Measurements from ENCODE around the gene RAB24. TPM values are rescaled to one million over a fixed set of nuclear protein-coding genes. Genes with fewer than 3 reads are reported as not detected.

RAB24 gene
- total RNA-seq, 4 donors from 2014 or later = 20.0 to 35.4 (median 31.1) TPM

DNA sequence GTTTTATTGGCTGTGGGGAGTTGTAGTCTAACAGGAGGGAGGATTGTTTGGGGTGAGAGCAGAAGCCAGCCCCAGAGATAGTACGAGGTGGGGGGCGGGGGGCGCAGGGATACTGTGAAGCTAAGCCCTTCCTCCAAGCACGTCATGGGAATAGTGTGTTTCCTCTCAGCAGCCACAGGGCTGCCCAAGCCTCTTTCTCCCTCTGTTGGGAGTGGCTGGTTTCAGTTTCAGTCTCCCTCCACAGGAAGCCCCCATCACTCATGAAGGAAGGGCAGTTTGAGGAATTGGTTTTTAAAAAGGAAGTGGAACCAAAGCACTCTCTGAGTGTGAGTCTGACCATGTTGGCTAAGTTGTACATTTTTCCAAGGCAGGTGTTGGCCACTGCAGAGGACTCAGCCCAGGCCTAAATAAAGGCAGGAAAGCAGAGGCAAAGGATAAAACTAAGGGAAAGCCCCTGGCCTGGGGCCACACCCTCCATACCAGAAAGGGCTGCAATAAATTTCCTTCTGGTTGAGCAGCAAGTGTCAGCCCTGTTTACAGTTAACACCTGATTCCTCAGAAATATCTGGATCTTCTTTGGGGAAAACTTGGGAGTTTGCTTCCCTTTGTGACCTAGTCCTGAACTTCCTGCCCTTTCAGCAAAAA is 3.2 kb downstream of the RAB24 start:
- intact Hi-C loops (cut with DNase I) = loop anchor here (10.0 kb wide), 1 partner anchor 186 kb away; no protein-coding TSS in a partner anchor
- 22% methylated on average over 4 of the region's 4 CpGs for WGBS
- TF ChIP-seq POLR2AphosphoS5 (IDR thresholded peaks at IDR 0.05) = peak; percentile 31 to 61
- no peak for TF ChIP-seq POLR2A (IDR thresholded peaks at IDR 0.05; ENCODE audit: low read depth)
- no peak overlapping the region for H3K4me3 ChIP-seq
- no peaks in the 10 kb centered on the region for H3K9me3 ChIP-seq
- peaks cover 5 to 22% (median 18%) of the 10 kb centered on the region in 4 donors for H3K36me3 ChIP-seq
- peaks cover 55 to 63% (median 61%) of the 10 kb centered on the region in 4 donors for H3K4me1 ChIP-seq
- no peaks in the 10 kb centered on the region for H3K27me3 ChIP-seq
- H3K27ac ChIP-seq (replicated peaks in 1 of 4) = peak overlapping the region; percentile 62 to 90 (median 78)
- no peak for DNase-seq (ENCODE audit: extremely low spot score)

GRCh38 chr5:177299697-177300096 is 3.8 kb downstream of the RAB24 start:
- DNase-seq (ENCODE audit: extremely low spot score) = no peak
- TF ChIP-seq EP300 (IDR thresholded peaks at IDR 0.05) (no peak), POLR2A (IDR thresholded peaks at IDR 0.05; ENCODE audit: low read depth) (no peak), POLR2AphosphoS5 (IDR thresholded peaks at IDR 0.05) (no peak)
- TF ChIP-seq, protein P1, sequence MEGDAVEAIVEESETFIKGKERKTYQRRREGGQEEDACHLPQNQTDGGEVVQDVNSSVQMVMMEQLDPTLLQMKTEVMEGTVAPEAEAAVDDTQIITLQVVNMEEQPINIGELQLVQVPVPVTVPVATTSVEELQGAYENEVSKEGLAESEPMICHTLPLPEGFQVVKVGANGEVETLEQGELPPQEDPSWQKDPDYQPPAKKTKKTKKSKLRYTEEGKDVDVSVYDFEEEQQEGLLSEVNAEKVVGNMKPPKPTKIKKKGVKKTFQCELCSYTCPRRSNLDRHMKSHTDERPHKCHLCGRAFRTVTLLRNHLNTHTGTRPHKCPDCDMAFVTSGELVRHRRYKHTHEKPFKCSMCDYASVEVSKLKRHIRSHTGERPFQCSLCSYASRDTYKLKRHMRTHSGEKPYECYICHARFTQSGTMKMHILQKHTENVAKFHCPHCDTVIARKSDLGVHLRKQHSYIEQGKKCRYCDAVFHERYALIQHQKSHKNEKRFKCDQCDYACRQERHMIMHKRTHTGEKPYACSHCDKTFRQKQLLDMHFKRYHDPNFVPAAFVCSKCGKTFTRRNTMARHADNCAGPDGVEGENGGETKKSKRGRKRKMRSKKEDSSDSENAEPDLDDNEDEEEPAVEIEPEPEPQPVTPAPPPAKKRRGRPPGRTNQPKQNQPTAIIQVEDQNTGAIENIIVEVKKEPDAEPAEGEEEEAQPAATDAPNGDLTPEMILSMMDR (IDR thresholded peaks at IDR 0.05) = no peak
- intact Hi-C loops (cut with DNase I) = loop anchor here (10.0 kb wide), 1 partner anchor 185 kb away; no protein-coding TSS in a partner anchor
- no peak overlapping the region for H3K4me3 ChIP-seq
- peaks cover 48 to 56% (median 54%) of the 10 kb centered on the region in 4 donors for H3K4me1 ChIP-seq
- WGBS = 74% methylated on average over 9 of the region's 9 CpGs
- no peaks in the 10 kb centered on the region for H3K27me3 ChIP-seq
- H3K9me3 ChIP-seq = no peaks in the 10 kb centered on the region
- H3K27ac ChIP-seq (replicated peaks in 1 of 4) = peak overlapping the region; percentile 62 to 90 (median 78)
- peaks cover 12 to 25% (median 20%) of the 10 kb centered on the region in 4 donors for H3K36me3 ChIP-seq

DNA sequence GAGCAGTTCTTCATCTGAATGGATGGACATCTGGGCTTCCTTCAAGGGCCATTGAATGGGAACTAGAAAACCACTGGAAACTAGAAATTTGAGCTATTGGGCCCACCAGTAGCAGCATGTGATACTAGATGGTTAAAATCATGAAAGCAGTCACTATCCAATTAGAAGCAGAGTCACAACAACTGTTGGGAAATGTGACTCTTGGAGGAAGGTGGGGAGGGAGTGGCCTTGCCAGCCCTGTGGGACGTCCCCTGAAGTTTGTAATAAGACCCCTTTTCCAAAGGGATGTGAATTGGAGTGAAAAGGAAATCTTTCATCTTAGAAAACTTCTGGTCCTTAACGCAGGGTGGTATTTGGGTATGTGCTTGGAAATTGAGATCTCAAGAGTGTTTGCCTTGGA is 5.6 kb downstream of the RAB24 start:
- DNase-seq (ENCODE audit: extremely low spot score) = no peak
- peaks cover 38 to 48% (median 45%) of the 10 kb centered on the region in 4 donors for H3K4me1 ChIP-seq
- no peaks in the 10 kb centered on the region for H3K9me3 ChIP-seq
- intact Hi-C loops (cut with DNase I) = no loop called here
- peaks cover 22 to 43% (median 37%) of the 10 kb centered on the region in 4 donors for H3K36me3 ChIP-seq
- H3K4me3 ChIP-seq = no peak overlapping the region
- WGBS = 85% methylated on average over 2 of the region's 2 CpGs
- TF ChIP-seq POLR2AphosphoS5 (IDR thresholded peaks at IDR 0.05) (no peak), EP300 (IDR thresholded peaks at IDR 0.05) (no peak), POLR2A (IDR thresholded peaks at IDR 0.05; ENCODE audit: low read depth) (no peak)
- TF ChIP-seq, protein P1 (IDR thresholded peaks at IDR 0.05) = no peak
- no peak overlapping the region for H3K27ac ChIP-seq (replicated peaks in 1 of 4)
- H3K27me3 ChIP-seq = no peaks in the 10 kb centered on the region

GRCh38 chr5:177296581-177296980 is 6.9 kb downstream of the RAB24 start:
- Histone ChIP-seq H3K27me3 (no peaks in the 10 kb centered on the region), H3K36me3 (peaks cover 34 to 56% (median 50%) of the 10 kb centered on the region in 4 donors), H3K4me3 (no peak overlapping the region), H3K27ac (replicated peaks in 1 of 4) (peak overlapping the region in 1 of 4 donors; percentile 3), H3K9me3 (no peaks in the 10 kb centered on the region), H3K4me1 (peaks cover 25 to 34% (median 32%) of the 10 kb centered on the region in 4 donors)
- WGBS = 61% methylated on average over 4 of the region's 4 CpGs
- TF ChIP-seq POLR2A (IDR thresholded peaks at IDR 0.05; ENCODE audit: low read depth) (no peak), EP300 (IDR thresholded peaks at IDR 0.05) (no peak), POLR2AphosphoS5 (IDR thresholded peaks at IDR 0.05) (no peak)
- TF ChIP-seq, protein P1 (IDR thresholded peaks at IDR 0.05) = no peak
- intact Hi-C loops (cut with DNase I) = no loop called here
- DNase-seq (ENCODE audit: extremely low spot score) = no peak

GRCh38 chr5:177295924-177296323 is 7.6 kb downstream of the RAB24 start:
- Histone ChIP-seq H3K36me3 (peaks cover 37 to 63% (median 52%) of the 10 kb centered on the region in 4 donors), H3K4me3 (no peak overlapping the region), H3K4me1 (peaks cover 18 to 28% (median 25%) of the 10 kb centered on the region in 4 donors), H3K27ac (replicated peaks in 1 of 4) (no peak overlapping the region), H3K9me3 (no peaks in the 10 kb centered on the region), H3K27me3 (no peaks in the 10 kb centered on the region)
- no peak for DNase-seq (ENCODE audit: extremely low spot score)
- WGBS = 84% methylated on average over 6 of the region's 9 CpGs
- TF ChIP-seq, protein P1 (IDR thresholded peaks at IDR 0.05) = no peak
- TF ChIP-seq POLR2A (IDR thresholded peaks at IDR 0.05; ENCODE audit: low read depth) (no peak), POLR2AphosphoS5 (IDR thresholded peaks at IDR 0.05) (no peak), EP300 (IDR thresholded peaks at IDR 0.05) (no peak)
- intact Hi-C loops (cut with DNase I) = no loop called here

All from esophagus muscularis mucosa (tissue), 4 donors.